DMS 273 (cell line): ENCODE results near the gene TOM1L2.
"Not testable (repeated sequence)": the region's sequence is repeated elsewhere in the genome, so short reads cannot be mapped to it uniquely, and the experiment has no call there.

ENCODE experiments used
- DNase-seq: peaks from one replicate; lab custom pipeline; 2025; ENCODE audit not compliant: unreplicated experiment; lab: John Stamatoyannopoulos, UW

Gene TOM1L2

GRCh38 chr17:17810895-17811248, 161.3 kb downstream of the TOM1L2 start:
- DNase-seq, result no peak

DNA sequence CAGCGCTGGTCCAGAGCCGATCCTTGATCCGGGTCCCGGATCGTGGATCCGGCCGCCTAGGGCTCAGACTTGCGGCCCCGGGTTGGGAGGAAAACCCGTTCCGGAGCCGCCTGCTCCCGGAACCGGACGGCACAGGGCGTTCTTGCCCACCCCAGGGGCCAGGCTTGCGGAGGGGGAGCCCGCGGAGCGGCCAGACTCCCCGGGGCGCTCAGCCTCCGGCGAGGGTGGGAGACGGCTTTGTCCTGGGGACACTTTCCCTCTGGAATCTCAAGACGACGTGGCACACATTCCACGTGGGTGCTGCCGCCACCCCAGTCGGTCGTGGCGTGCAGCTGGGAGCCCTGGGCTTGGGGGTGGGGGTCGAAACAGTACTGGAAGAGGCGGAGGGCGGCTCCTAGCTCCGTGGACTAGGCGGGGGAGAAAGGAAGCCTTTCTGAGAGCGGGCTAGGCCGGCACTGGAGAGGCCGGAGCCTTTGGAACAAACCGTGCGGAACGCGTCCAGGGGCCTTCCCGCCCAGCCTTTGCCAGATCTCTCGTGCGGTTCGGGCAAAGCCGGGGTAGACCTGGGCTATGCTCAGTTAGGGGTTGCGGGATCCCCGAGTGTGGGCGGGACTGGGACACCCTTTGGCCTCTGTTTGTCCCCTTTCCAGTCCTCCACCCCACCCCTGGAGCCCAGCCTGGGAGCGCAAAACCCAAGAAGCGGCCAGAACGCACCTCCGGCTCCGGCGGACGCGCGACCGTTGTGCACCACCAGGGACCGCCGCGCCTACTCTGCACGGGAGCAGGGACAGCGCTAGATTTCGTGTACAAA, 161.9 kb downstream of the TOM1L2 start:
- peak; percentile 58 for DNase-seq

DNA sequence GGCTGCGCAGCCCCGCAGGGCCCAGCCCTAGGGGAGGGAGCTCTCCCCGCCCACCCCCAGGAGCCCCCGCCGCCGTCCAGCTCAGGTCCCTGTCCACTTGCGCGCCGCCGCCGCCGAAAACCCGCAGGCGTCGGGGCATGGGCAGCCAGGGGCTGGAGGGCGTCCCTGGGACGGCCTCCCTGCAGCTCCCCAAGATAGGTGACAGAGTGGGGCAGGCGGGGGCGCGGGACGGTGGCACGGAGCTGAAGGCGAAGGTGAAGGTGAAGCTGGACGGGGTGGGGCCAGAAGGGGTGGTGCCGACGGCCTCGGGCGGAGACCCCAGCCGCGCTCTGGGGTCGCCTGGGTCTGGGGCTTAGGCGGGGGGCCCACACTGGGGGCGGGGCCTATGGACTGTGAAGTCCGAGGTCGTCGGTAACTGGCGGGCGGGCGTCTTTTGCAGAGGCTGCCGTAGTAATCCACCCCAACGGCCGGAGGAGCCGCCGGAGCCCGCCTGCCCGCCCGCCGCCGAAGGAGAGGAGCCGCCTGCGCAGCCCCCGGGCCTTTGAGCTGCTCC, 162.6 kb downstream of the TOM1L2 start:
- no peak for DNase-seq

DNA sequence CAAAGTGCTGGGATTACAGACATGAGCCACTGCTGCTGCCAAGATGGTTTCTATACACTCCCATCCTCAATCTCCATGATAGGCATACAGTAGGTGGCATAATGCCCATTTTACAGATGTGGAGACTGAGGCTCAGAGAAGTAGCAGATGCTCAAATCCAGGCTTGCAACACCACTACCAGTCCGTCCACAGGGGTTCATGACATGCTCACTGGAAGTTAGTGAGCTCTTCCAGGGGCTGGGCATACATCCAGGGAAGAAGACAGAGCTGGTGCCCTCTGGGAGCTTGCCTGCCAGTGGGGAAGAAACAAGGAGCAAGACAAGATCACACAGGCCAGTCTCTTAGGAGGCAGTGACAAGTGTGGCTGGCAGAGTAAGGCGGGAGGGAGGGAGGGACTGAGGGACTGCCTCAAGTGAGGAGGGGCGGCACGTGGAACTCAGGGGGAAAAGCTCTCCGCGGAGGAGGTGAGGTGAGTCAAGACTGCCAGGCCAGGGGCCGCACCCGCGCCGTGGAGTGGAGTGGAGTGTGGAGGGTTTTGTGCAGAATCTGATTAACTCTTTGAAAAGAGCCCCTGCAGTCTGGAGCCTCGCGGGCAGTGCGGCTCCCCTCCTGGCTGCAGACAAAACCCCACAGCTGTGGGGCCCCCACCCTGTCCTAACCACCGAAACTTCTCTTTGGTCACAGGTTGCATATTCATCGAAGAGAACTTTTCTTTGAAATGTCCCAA, 163.3 kb downstream of the TOM1L2 start:
- peak; percentile 57 for DNase-seq

DNA sequence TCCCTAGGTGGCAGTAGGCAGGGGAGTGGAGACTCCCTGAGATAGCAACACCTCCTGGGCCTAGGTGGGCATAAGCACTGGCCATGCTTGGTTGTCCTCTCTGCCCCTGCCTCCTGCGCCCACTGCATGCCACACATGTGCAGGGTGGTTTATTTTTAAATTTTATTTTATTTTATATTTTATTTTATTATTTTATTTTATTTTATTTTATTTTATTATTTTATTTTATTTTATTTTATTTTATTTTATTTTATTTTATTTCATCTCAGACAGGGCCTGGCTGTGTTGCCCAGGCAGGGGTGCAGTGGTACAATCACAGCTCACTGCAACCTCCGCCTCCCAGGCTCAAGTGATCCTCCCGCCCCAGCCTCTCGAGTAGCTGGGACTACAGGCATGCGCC, 164.0 kb downstream of the TOM1L2 start:
- not testable (repeated sequence) for DNase-seq

- DNase-seq, result no peak
Measured at GRCh38 chr17:17807440-17807839, 164.8 kb downstream of the TOM1L2 start.

DNA sequence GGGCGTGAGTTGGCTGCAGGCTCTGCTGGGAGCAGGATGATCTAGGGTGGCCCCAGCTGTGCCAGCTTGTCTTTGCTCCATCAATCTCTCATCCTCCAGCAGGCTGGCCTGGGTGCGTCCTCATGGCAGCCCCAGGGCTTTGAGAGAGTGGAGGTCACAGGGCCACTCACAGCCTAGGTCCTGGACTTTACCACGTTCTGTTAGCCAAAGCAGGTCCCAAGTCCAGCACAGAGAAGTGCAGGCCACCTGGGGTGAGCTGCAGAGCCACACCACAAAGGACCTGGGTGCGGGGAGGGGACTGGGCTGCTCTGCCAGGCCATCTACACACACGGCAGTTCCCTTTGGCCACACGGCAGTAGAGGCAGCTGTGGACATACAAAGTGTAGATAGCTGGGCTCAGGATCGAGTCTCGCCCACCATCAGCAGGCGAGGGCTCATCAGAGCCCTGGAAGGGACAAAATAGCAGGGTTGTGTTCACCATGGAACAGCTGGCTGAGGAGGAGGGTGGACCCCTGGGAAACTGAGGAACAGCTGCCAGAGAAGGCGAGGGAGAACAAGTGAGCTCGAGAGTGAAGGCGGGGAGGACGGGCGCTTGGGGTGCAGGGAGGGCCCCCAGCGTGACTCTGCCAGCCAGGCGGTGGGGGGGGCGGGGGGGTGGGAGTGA, 165.5 kb downstream of the TOM1L2 start:
- DNase-seq, result no peak

- no peak for DNase-seq
Measured at GRCh38 chr17:17806035-17806434, 166.2 kb downstream of the TOM1L2 start.

DNA sequence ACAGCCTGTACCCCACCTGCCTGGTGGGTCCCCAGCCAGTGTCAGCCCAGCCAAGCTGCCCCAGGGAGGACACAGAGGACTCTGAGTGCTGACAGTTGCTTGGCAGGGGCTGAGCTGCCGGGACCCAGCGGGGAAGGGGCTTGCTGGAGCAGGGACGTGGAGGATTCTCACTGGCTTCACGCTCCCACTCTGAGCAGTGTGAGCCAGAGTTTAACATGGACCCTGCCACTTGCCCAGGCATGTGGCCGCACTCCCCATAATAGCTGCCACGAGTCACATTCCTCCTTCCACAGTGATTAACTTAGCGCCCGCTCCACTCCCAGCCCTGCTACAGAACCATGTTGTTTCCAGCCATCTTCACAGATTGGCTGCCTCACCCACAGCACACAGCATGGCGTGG, 166.6 kb downstream of the TOM1L2 start:
- no peak for DNase-seq

DNA sequence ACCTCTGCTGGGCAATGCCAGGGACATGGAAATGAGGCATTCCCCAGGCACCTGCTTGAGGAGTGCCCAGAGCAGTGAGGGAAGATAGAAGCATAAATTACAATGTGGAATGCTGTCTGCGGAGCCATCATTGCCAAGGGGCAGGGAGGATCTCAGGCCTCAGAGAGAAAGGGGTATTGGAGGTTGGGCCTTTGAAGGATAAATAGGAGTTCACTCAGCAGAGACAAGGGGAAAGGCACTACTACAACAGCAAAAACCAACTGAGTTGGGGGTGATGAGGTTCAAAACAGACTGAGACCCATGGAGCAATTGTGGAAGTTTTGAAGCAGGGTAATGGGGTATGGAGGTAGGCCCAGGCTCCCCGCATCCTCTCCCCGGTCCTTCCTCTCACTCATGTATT, 168.2 kb downstream of the TOM1L2 start:
- no peak for DNase-seq

- no peak for DNase-seq
Measured at GRCh38 chr17:17801800-17802481, 170.3 kb downstream of the TOM1L2 start.

GRCh38 chr17:17800504-17801021, 171.6 kb downstream of the TOM1L2 start:
- DNase-seq, result no peak

- DNase-seq, result no peak
Measured at GRCh38 chr17:17798573-17799255, 173.5 kb downstream of the TOM1L2 start.

GRCh38 chr17:17798010-17798556, 174.1 kb downstream of the TOM1L2 start:
- no peak for DNase-seq

GRCh38 chr17:17797119-17797809, 174.9 kb downstream of the TOM1L2 start:
- DNase-seq, result no peak

GRCh38 chr17:17796787-17797061, 175.5 kb downstream of the TOM1L2 start:
- DNase-seq, result no peak

DNA sequence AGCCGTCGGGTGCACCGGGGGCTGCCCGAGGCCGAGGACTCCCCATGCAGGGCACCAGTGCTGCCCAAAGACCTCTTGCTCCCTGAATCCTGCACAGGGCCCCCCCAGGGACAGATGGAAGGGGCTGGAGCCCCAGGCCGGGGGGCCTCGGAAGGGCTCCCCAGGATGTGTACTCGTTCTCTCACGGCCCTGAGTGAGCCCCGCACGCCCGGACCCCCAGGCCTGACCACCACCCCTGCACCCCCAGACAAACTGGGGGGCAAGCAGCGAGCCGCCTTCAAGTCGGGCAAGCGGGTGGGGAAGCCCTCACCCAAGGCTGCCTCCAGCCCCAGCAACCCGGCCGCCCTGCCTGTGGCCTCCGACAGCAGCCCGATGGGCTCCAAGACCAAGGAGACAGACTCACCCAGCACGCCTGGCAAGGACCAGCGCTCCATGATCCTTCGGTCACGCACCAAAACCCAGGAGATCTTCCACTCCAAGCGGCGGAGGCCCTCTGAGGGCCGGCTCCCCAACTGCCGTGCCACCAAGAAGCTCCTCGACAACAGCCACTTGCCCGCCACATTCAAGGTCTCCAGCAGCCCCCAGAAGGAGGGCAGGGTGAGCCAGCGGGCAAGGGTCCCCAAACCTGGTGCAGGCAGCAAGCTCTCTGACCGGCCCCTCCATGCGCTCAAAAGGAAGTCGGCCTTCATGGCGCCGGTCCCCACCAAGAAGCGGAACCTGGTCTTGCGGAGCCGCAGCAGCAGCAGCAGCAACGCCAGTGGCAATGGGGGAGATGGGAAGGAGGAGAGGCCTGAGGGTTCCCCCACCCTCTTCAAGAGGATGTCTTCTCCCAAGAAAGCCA, 176.0 kb downstream of the TOM1L2 start:
- DNase-seq, result no peak

- DNase-seq, result no peak
Measured at GRCh38 chr17:17795296-17795695, 176.9 kb downstream of the TOM1L2 start.

- no peak for DNase-seq
Measured at GRCh38 chr17:17794382-17794781, 177.8 kb downstream of the TOM1L2 start.
